Loucy (cell line): ENCODE measurements around the gene DHRS4L2.
"Not testable (repeated sequence)": the region's sequence is repeated elsewhere in the genome, so short reads cannot be mapped to it uniquely, and the experiment has no call there.

Experiments
- CTCF ChIP-seq: fragments of 200-600 bp; sonication (generic); conservative IDR thresholded peaks from 2 replicates; pipeline ENCODE4 v1.5.1; 2014; ENCODE audit warnings: mild to moderate bottlenecking, antibody characterized with exemption, low read length
- EZH2phosphoT487 ChIP-seq: fragments of 200-600 bp; IDR thresholded peaks from 2 replicates; pipeline ENCODE4 v1.6.1; 2018; ENCODE audit warnings: antibody characterized with exemption, mild to moderate bottlenecking, moderate library complexity, borderline replicate concordance

GRCh38 chr14:24050753-24051152 lies 62.0 kb downstream of the DHRS4L2 start:
- not testable (repeated sequence) for TF ChIP-seq CTCF, EZH2phosphoT487
